Stromal cell of bone marrow (primary cell): ENCODE measurements around the gene GPX8.

Experiments
- DNase-seq: peaks from one replicate; pipeline ENCODE4 v3.0.0-alpha.2; 2012; ENCODE audit warnings: low read depth

GPX8 gene

DNA sequence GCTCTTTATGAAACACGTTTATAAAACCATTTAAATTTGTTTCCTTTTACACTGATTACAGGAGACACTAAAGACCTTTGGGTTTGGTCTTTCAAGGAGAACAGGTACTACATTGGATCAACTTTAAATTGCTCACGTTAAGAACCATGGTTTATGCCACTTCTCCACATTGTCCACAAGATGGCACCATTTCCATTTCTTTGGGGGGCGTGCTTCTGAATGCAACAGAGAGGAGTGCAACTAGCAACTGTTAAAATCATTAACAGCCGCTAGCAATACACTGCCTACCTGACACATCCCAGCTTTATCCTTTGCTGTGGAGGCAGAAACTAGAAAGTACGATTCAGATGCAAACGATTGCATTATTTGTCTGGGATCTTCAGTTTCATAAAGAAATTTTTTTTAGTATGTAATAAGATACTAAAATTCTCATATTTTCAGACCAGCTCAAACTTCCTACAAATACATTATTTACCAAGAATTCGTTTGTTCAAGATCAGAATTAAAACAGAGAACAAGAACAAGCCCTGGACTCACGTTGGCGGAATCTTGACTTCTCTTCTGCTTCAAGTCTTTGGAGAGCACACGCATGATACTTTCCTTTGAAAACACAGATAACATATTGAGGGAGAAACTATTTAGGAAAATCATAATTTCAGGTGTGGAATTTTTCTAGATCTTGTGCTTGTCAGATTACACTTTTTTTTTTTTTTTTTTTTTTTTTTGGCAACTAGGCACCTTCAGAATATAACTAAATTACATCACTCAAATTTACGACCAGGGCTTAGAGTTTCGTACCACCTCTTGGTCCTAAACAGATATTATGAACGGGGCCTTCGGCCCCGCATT, 12.3 kb downstream of the GPX8 start:
- DNase-seq: peak; percentile 72

DNA sequence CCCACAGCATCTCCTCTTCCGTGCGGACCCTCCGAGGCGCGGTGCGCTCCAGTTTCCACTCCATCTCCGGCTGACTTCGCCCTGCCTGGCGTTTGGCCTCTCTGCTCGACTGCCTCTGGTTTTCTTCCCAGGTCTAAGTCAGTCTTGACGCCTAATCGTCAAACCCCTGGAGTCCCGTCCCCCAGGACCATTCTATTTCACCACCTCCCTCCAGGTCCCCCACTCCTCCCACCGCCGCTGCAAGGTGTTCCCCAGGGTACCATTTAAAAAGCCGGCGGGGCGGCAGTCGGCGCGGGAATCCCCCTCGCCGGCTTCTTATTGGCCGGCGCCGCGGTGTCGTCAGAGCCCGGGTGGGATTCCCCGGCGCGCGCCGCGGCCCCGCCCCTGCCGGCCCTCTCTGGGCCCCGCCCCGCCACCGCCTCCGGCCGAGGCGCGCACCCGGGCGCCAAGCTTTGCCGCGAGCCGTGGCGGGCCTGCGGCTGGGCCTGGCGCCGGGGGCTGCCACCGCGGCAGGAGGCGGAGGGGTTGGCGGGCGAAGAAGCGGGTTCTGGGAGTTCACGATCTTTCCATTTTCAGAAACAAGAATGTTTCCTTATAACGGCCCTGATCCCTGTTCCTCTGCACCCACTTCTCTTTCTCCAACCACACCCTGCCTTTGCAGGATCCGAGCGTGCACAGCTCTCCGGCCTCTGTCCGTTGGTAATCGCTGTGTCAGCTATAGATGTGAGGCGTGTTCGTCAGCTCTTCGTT, 13.1 kb downstream of the GPX8 start, which contains the start of gene CDC20B:
TSS of gene CDC20B (minus strand) at position 241 of the 750 bp plus-strand sequence. CDS start at position 64, 177 bp downstream.
- peak; percentile 56 for DNase-seq

DNA sequence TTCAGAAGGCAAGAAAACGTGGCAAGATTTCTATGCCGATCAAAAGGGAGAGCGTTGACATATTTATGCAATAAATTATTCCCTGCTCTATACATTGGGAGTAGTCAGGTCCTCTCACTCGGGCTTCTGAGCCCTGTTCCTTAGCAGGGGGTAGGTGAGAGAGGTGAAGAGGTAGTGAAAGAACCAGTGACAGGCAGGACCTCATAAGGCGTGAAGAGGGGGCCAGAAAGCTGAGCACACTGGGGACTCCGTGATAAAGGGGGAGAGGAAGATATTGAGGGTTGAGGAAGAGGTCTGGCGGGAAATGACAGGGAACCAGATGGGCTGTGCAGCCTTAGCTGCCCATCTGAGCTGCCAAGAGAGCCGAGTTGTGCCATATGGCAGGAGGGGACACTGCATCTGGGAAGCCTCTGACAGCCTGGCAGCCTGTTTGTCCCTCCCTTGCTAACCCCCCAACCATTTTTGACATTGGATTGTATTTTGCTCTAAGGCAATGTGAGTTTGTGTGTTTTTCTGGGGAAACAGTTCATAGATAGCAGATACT, 13.8 kb downstream of the GPX8 start:
- DNase-seq: no peak

DNA sequence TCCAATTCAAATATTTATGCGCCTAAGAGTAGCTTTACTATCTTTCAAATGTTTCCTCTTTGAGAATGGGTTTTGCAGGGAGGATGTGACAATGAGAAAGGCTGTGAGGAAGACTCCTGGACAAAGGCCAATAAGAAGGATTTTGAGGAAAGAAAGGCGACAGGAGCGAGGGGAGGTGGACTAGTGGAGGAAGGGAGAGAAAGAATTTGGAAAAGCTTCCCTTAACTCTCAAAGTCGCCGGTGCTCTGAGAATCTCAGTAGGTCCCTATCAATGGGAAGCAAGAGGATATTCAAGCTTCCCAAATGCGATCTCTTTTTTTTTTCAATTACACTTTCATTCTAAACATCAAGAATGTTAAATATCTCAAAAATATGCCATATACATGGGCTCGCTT, 15.8 kb downstream of the GPX8 start:
- DNase-seq: no peak

DNA sequence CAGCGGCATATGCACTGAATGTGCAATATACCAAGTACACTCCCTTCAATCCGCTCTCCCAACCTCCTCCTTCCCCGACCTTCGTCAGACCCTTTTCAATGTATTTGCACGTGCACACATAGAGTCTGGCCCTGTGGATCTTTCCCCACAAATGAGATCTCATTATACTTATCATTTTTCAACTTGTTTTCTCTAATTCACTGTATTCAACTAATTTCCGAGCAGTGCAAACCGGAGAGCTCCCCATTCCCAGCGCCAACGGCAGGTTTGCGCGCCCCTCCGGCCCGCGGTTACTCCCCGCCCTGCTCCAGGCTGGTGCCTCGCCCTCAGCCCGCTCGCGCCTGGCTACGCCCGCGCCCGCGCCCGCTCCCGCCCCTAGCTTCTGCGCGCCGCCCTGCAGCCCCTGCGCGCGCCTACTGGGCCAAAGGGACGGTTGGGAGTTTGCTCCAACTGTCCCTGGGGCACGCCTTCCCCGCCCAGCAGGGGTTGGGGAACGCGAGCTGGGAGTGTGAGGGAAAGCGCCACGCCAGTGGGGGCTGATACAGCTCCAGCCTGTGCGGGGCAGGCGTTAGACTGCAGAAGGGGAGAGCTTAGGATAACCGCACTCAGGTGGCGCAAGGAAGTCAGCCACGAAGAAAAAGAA, 16.3 kb downstream of the GPX8 start:
- no peak for DNase-seq

DNA sequence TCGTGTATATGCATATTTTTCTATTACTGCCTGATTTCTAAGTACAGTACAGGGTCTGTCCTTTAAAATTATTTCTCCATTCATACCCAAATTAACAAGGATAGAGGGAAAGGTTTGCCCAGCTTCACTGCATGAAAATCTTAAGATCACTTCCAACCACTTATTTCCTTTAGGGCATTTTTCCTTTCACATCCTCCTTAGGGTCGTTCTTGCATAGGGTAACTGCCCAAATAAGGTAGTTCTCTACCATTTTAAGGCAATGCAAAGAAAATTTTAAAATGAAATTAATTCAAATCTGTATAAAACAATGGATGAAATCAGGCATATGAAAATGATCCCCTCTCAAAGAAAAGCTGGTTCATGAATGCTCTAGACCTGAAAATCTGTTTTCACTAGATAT, 17.1 kb downstream of the GPX8 start:
- no peak for DNase-seq

DNA sequence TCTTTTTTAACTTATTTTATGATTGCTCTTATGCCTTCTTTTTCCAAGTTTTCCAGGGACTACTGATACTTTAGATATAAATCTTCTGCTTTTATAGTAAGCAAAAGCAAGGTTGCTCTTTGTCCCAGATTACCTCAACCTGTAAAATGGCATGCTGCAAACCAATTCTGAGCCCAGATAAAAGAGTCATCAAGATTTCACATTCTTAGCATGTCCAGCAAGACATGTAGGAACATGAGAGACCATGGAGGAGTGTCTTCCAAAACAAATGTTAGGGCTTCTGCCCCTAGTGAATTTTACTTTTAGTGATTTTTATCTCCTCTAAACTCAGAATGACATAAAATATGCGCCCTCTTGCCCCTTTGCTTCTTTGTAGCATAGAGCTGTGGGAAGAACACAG, 20.0 kb downstream of the GPX8 start:
- DNase-seq: no peak

DNA sequence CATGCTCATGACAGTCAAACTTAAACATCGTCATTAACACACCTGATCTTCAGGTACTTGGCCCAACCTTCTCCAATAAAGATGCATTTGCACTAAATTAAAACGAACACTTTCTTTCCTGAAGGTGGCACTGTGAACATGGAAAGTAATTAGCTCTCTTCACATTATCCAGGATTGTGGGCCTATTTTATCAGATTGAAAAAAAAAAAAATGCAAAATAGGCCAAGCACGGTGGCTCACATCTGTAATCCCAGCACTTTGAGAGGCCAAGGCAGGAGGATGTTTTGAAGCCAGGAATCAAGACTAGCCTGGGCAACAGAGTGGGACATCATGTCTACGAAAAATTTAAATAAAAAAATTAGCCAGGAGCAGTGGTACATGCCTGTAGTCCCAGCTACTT, 27.4 kb downstream of the GPX8 start:
- no peak for DNase-seq

DNA sequence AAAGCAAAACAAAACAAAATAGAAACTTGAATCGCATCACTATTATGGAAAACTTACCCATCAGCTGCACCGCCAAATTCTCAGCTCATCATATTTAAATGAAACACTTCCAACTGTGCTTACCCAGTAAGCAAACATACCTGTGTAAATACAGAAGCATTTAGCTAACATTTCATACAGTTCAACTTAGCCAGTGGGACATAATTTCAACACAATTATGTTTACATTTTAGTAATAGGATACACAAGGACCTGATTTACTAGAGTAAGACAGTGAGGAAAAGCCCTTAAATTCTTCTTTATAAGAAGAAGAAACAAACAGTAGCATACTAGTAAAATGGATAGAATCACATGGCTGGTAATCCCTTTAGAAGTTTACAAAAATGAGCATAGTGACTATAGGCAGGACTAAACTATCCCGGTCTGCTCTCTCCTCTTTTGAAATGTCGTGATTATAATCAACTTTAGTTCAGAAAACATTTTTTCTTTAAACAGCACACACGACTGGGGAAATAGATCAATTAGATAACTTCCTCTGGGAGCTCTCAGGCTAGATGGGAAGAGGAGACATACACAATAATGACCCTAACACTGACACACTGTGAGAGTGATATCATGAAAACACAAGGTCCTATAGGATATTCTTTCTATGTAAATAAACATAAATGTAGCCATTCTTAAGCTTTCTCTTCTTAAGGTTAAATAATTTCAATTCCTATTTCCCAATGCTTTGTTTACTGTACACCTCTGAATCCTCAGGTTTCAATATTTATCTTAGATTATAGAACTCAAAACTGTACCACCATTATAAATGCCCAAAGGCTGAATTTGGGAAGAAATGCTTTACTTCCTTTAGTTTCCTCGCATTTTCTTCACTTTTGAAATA, 28.9 kb downstream of the GPX8 start:
- DNase-seq: no peak

DNA sequence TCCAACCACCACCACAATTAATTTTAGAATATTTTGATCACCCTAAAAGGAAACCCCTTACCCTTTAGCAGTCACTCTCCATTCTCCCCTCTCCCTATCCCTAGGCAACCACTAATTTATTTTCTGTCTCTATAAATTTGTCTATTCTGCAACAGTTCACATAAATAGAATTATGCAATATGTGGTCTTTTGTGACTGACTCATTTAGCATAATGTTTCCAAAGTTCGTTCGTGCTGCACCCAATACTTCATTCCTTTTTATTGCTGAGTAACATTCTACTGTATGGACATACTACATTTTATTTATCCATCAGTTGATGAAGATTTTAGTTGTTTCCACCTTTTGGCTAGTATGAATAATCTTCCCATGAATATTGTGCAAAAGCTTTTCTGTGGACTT, 31.2 kb downstream of the GPX8 start:
- no peak for DNase-seq

DNA sequence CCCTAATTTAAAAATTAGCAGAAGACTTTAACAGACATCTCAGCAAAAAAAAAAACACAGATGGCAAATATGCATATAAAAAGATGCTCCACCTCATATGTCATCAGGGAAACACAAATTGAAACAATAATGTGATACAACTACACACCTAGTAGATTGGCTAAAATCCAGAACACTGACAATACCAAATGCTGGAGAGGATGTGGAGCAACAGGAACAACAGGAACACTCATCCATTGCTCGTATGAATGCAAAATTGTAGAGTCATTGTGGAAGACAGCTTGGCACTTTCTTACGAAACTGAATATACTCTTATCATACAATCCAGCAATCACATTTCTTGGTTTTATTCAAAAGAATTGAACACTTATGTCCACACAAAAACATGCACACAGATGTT, 45.0 kb downstream of the GPX8 start:
- DNase-seq: no peak

DNA sequence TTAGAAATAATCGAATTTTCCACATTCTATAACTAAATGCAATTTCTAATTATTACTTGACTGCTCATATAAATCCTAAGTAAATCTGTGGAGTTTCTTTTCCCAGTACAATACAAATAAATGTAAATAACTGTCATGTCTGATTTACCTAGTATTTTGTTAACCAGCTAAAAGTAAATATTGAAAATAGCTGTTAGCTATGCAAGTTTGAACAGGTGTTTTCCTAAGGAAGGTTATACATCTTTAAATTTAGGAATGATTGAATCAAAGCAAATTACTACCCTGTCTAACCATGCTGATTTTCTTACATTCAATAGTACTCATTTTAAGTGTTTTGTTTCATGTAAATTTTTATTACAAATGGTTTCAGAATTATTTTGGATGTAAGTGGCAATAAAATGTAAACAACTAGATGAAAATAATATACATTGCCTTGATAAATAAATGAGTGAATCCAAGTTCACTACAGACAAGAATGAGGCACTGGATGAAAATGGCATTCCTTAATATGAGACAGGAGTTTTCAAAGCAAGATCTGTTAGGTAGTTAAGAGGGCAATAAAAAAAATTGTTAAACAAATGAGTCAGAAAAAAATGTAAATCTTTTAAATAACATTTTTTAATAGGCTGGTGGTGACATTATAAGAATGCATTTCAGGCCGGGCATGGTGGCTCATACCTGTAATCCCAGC, 51.4 kb downstream of the GPX8 start:
- no peak for DNase-seq
